ENCODE results near the gene BBX.

GRCh38 chr3:107857854-107858253, 335.1 kb downstream of the BBX start:
- TF ChIP-seq CTCF (IDR thresholded peaks at IDR 0.05) (no peak), POLR2A (IDR thresholded peaks at IDR 0.05) (no peak)

Measured in thyroid gland (tissue), 4 donors.